Measurements from ENCODE around the gene LBH.

- TF ChIP-seq CTCF (IDR thresholded peaks at IDR 0.05; ENCODE audit: borderline replicate concordance, extremely low read depth, low read length, poor library complexity, severe bottlenecking), result no peak
- no peak for TF ChIP-seq EZH2 (IDR thresholded peaks at IDR 0.05; ENCODE audit: borderline replicate concordance, low read depth, low read length, severe bottlenecking)
Observed at GRCh38 chr2:30287190-30287840, 56.0 kb downstream of the LBH start.
